Keratinocyte (primary cell): ENCODE measurements around the gene ACACA. TPM values are rescaled to one million over a fixed set of nuclear protein-coding genes. Genes with fewer than 3 reads are reported as not detected.
A peak's percentile ranks its signal among the peaks of the same experiment; 100 is the strongest.

ENCODE experiments used
- DNase-seq: peaks from one replicate; pipeline ENCODE4 v3.0.0-alpha.2; 2011; ENCODE audit warnings: low read depth, missing footprints, low spot score
- FAIRE-seq: peaks from 2 replicates; lab custom pipeline; 2011; peaks lifted over from hg19 to GRCh38; lab: Jason Lieb, UNC
- H2AFZ ChIP-seq: 2 replicates; pipeline ENCODE4 v1.6.0; 2012; ENCODE audit warnings: low read length, control low read depth, inconsistent platforms; ENCODE audit not compliant: control insufficient read depth
- H3K27ac ChIP-seq: 2 replicates; pipeline ENCODE4 v1.5.1; 2011; ENCODE audit warnings: low read length; ENCODE audit not compliant: control insufficient read depth, insufficient read depth
- H3K27me3 ChIP-seq: 3 replicates; pipeline ENCODE4 v1.6.0; 2011; ENCODE audit warnings: low read length; ENCODE audit not compliant: control insufficient read depth, insufficient read depth; ENCODE audit errors: extremely low read depth
- H3K36me3 ChIP-seq, 2 experiments: 2 replicates in 1 of 2; 3 replicates in 1 of 2; pipeline ENCODE4 v1.5.1; 2011; ENCODE audit warnings: low read length in 2 of 2, mild to moderate bottlenecking in 1 of 2; ENCODE audit not compliant: control insufficient read depth in 2 of 2, insufficient read depth in 2 of 2; ENCODE audit errors: extremely low read depth in 1 of 2
- H3K4me1 ChIP-seq: 3 replicates; pipeline ENCODE4 v1.5.1; 2011; ENCODE audit warnings: low read length; ENCODE audit not compliant: control insufficient read depth, insufficient read depth; ENCODE audit errors: extremely low read depth
- H3K4me2 ChIP-seq: 3 replicates; pipeline ENCODE4 v1.6.0; 2011; ENCODE audit warnings: low read depth, low read length; ENCODE audit not compliant: control insufficient read depth, insufficient read depth; ENCODE audit errors: extremely low read depth
- H3K4me3 ChIP-seq, 3 experiments: fragments of 200-600 bp in 1 of 3; sonication (generic) in 1 of 3; 2 replicates in 2 of 3; 3 replicates in 1 of 3; pipeline ENCODE4 v1.5.1; 2011 to 2016; ENCODE audit warnings: low read length in 3 of 3, mild to moderate bottlenecking in 3 of 3, control low read depth in 2 of 3, inconsistent platforms in 1 of 3, low read depth in 1 of 3, mixed read lengths in 1 of 3, mixed run types in 1 of 3, moderate library complexity in 1 of 3; ENCODE audit not compliant: control insufficient read depth in 2 of 3, insufficient read depth in 2 of 3; ENCODE audit errors: extremely low read depth in 1 of 3
- H3K79me2 ChIP-seq: 2 replicates; pipeline ENCODE4 v1.6.0; 2012; ENCODE audit warnings: low read length; ENCODE audit not compliant: control insufficient read depth, insufficient read depth
- H3K9ac ChIP-seq: 3 replicates; pipeline ENCODE4 v1.6.0; 2011; ENCODE audit warnings: low read length; ENCODE audit not compliant: control insufficient read depth, insufficient read depth; ENCODE audit errors: extremely low read depth
- H3K9me1 ChIP-seq: 3 replicates; pipeline ENCODE4 v1.6.0; 2011; ENCODE audit warnings: low read length; ENCODE audit not compliant: control insufficient read depth, insufficient read depth; ENCODE audit errors: extremely low read depth
- H3K9me3 ChIP-seq: 2 replicates; pipeline ENCODE4 v1.5.1; 2012; ENCODE audit warnings: low read depth, low read length; ENCODE audit not compliant: control insufficient read depth
- H4K20me1 ChIP-seq: 3 replicates; pipeline ENCODE4 v1.6.0; 2011; ENCODE audit warnings: low read length; ENCODE audit not compliant: control insufficient read depth, insufficient read depth; ENCODE audit errors: extremely low read depth
- CTCF ChIP-seq, 3 experiments: IDR thresholded peaks in 1 of 3; conservative IDR thresholded peaks in 1 of 3; optimal IDR thresholded peaks in 1 of 3; 2 replicates in 2 of 3; 3 replicates in 1 of 3; pipeline versions ENCODE3 to v1.5.1; 2011; ENCODE audit warnings: low read length in 3 of 3, mild to moderate bottlenecking in 3 of 3, moderate library complexity in 2 of 3, control low read depth in 1 of 3, inconsistent platforms in 1 of 3; ENCODE audit not compliant: insufficient read depth in 2 of 3; ENCODE audit errors: extremely low read depth in 1 of 3
- EZH2 ChIP-seq: IDR thresholded peaks from one replicate; pipeline ENCODE4 v1.6.1; 2012; ENCODE audit warnings: inconsistent platforms, mild to moderate bottlenecking, low read length, moderate library complexity
- dilution Hi-C: fragments of 300-500 bp; cut with MboI; formaldehyde crosslinking; loops from one replicate; pipeline ENCODE4 v1.7.0; 2020; ENCODE audit warnings: low sequenced_read_pairs; ENCODE audit not compliant: extremely low pct_ligation_motif_present
- polyA plus RNA-seq, 5 experiments: library from polyadenylated mRNA; depleted of rRNA in 3 of 5; stranded (reverse) in 3 of 5; stranded (forward) in 1 of 5; unstranded in 1 of 5; fragments of >200 nt; gene quantifications; 1 replicate in 1 of 5; 2 replicates in 3 of 5; 3 replicates in 1 of 5; pipeline versions ENCODE4 v1.2.1 to v1.2.3, GENCODE V29; 2011 to 2012; ENCODE audit warnings: missing spikeins in 2 of 5, low read depth in 1 of 5, low replicate concordance in 1 of 5

The ACACA gene
- polyA plus RNA-seq, 1 donor (not counting 4 experiments of a cell fraction or from before 2014, with no cell fraction given), result 85.8 TPM

- H3K9me1 ChIP-seq, result no peaks in the 10 kb centered on the region
Observed at GRCh38 chr17:37220607-37220953, 186.1 kb downstream of the ACACA start.

GRCh38 chr17:37219876-37220606, 186.6 kb downstream of the ACACA start:
- Histone ChIP-seq H3K4me2 (no peak overlapping the region), H3K9me1 (no peaks in the 10 kb centered on the region), H3K4me3 (no peak overlapping the region), H2AFZ (no peak overlapping the region), H3K9me3 (no peaks in the 10 kb centered on the region), H3K27me3 (no peaks in the 10 kb centered on the region), H3K4me1 (no peaks in the 10 kb centered on the region), H3K9ac (no peak overlapping the region), H3K36me3 (peaks cover 13 to 21% of the 10 kb centered on the region in 2 experiments), H3K79me2 (no peaks in the 10 kb centered on the region), H3K27ac (no peak overlapping the region), H4K20me1 (no peaks in the 10 kb centered on the region)
- TF ChIP-seq CTCF (optimal IDR thresholded peaks at IDR 0.05 in 1 of 3, IDR thresholded peaks at IDR 0.05 in 1 of 3, conservative IDR thresholded peaks at IDR 0.05 in 1 of 3; ENCODE audit: extremely low read depth in 1 of 3, insufficient read depth in 2 of 3, low read length in 3 of 3) (no peak), EZH2 (no peak)
- dilution Hi-C loops, result no loop called here
- DNase-seq (no peak), FAIRE-seq (no peak)

More at GRCh38 chr17:37220607-37220953, 186.1 kb downstream of the ACACA start:
- Histone ChIP-seq H3K4me2 (no peak overlapping the region), H3K27ac (no peak overlapping the region), H2AFZ (no peak overlapping the region), H3K9me3 (no peaks in the 10 kb centered on the region), H4K20me1 (no peaks in the 10 kb centered on the region), H3K79me2 (no peaks in the 10 kb centered on the region), H3K27me3 (no peaks in the 10 kb centered on the region), H3K36me3 (peaks cover 17 to 26% of the 10 kb centered on the region in 2 experiments), H3K4me3 (no peak overlapping the region), H3K9ac (no peak overlapping the region), H3K4me1 (no peaks in the 10 kb centered on the region)
- FAIRE-seq, result no peak
- TF ChIP-seq CTCF (optimal IDR thresholded peaks at IDR 0.05 in 1 of 3, IDR thresholded peaks at IDR 0.05 in 1 of 3, conservative IDR thresholded peaks at IDR 0.05 in 1 of 3; ENCODE audit: extremely low read depth in 1 of 3, insufficient read depth in 2 of 3, low read length in 3 of 3) (peak; percentile 29 to 49 (median 44)), EZH2 (no peak)
- DNase-seq, result no peak
- dilution Hi-C loops, result no loop called here
